ENCODE results near the gene NKX2-3.

NKX2-3 gene

GRCh38 chr10:99526861-99527504, 5.8 kb upstream of the NKX2-3 start:
- DNase-seq: no peak

GRCh38 chr10:99527526-99528493, 4.9 kb upstream of the NKX2-3 start:
- peak; percentile 78 for DNase-seq

GRCh38 chr10:99528494-99529441, 4.0 kb upstream of the NKX2-3 start:
- DNase-seq: peak; percentile 52

- DNase-seq: peak; percentile 71
Measured at GRCh38 chr10:99529591-99530107, 3.1 kb upstream of the NKX2-3 start.

- peak; percentile 67 for DNase-seq
Measured at GRCh38 chr10:99530108-99531025, 2.4 kb upstream of the NKX2-3 start.

GRCh38 chr10:99531026-99531695, 1.6 kb upstream of the NKX2-3 start:
- peak; percentile 63 for DNase-seq

GRCh38 chr10:99531696-99532593, 797 bp upstream of the NKX2-3 start:
- DNase-seq: no peak

- DNase-seq: peak; percentile 38
Measured at GRCh38 chr10:99533496-99534449, 1.0 kb downstream of the NKX2-3 start.

- no peak for DNase-seq
Measured at GRCh38 chr10:99534450-99534938, 1.8 kb downstream of the NKX2-3 start.

GRCh38 chr10:99534939-99535763, 2.4 kb downstream of the NKX2-3 start:
- peak; percentile 79 for DNase-seq

- DNase-seq: peak; percentile 82
Measured at GRCh38 chr10:99535764-99536337, 3.1 kb downstream of the NKX2-3 start.

- DNase-seq: peak; percentile 84
Measured at GRCh38 chr10:99536338-99537085, 3.8 kb downstream of the NKX2-3 start.

GRCh38 chr10:99537086-99537988, 4.6 kb downstream of the NKX2-3 start:
- peak; percentile 57 for DNase-seq

GRCh38 chr10:99537989-99538917, 5.5 kb downstream of the NKX2-3 start:
- no peak for DNase-seq

All from retina (tissue), 1 donor.